Medulla oblongata (tissue), 1 donor: Measurements from ENCODE around the gene FSD2.
"Not testable (repeated sequence)": the region's sequence is repeated elsewhere in the genome, so short reads cannot be mapped to it uniquely, and the experiment has no call there.

Experiments
- DNase-seq: peaks from one replicate; pipeline ENCODE4 v3.0.0-alpha.2; 2015; ENCODE audit errors: extremely low spot score

FSD2 gene

DNA sequence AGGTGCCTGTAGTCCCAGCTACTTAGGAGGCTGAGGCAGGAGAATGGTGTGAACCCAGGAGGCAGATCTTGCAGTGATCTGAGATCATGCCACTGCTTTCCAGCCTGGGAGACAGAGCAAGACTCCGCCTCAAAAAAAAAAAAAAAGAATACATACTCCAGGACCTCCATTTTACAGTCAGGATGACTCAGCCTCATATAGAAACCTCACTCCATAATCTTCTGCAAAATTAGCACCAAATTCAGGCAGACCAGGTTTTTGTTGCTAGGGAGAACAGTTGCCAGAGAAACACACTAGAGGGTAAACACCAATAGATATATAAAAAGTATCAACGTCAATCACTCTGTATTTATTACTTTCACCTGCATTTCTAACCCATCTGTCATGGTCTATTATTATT lies 67.9 kb downstream of the FSD2 start:
- no peak for DNase-seq

DNA sequence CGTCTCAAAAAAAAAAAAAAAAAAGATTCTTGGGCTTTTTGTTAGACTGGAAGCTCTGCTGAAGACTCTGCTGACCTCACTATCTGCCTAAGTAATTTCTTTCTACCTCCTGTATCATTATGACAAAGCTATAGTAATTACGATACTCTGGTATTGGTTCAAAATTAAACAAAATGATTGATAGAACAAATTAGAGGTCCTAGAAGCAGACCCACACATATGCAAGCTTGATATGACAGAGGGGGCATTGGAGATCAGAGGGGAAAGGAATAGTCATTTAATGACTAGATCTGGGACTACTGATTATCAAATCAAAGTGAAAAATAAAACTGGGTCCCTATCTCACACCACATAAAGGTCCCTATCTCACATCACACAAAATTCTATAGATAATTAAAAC lies 74.3 kb downstream of the FSD2 start:
- DNase-seq = no peak

DNA sequence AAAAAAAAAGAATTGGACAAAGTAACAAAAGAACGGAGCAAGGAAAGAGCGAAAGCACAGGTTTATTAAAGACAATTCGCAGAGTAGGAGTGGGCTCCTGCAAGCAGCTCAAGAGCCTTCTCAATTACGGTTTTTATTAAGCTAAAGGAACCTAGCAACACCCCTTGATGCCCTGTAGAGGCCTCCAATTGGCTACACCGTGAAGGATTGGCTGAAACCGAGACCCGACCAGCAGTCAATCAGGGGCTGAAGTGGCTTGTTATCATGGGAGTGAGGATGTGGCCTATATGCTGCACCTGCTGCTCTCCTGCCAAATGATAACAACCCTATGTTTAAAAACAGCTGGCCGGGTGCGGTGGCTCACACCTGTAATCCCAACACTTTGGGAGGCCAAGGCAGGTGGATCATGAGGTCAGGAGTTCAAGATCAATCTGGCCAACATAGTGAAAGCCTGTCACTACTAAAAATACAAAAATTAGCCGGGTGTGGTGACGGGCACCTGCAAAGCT lies 75.8 kb downstream of the FSD2 start:
- DNase-seq = no peak

DNA sequence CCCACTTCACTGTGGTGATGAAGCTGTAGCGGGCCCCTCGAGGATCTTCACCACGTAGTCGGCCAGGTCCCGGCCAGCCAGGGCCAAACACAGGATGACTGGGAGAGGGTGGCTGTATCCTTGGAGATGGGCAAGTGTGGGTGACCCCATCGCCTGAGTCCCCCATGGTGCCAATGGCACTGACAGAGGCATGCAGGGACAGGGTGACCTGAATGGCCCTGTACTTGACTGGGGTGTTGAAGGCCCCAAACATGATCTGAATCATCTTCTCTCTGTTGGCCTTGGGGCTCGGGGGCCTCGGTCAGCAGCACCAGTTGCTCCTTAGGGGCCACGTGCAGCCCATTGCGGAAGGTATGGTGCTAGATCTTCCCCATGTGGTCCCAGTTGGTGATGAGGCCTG lies 79.1 kb downstream of the FSD2 start:
- DNase-seq = no peak

DNA sequence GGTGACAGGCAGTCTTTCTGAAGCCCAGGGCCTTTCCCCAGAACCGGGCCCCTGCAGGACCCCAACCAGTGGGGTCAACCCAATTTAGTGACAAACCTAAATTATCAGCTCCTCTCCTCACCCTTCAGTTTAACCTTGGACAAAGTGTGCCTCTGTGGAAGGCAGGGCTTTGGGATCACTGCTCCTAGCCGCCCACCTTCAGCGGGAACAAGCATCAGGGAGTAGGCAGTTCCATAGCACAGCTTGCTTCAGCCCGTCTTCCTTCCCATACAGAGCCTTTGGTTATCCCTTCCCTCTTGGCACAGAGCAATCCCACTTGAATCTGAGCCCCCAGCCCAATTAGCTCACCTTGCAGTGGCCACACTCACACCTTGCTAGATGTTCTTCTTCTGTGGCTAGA lies 90.9 kb downstream of the FSD2 start:
- DNase-seq = no peak

DNA sequence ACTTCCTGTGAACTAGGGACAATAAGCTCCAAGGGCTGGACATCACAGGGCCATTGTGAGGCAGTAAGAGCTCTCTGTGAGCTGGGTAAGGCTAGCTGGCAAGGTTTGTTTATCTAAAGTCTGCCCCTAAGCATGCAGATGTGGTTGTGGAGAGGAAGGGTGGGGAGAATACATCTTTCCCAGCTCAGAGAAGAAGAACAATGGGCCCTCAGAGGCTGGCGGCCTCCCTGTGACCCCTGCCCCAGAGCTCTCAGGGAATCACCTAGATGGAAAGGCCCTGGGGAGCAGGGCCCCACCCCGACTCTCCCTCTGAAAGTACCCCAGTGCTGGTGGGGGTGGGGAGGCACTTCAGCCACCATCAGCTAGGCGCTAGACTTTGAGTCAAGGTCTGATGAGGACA lies 91.9 kb downstream of the FSD2 start:
- DNase-seq = no peak

DNA sequence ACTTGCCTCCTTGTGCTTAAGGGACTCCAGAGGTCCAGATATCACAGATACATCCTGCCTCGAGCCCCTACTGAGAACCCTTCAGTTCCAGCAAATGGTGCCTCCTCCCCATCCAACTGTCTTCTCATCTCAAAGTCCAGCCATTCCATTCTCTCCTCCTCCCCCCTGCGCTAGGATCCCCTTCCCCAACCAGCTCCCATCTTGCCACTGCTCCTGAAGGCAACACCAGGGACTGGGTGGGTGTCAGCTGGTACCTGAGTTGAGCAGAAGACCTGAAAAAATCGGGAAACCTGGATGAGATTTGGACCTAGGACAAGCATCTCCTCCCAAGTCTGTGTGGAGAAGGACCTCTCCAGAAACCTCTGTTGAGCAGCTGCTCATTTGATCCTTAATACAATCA lies 93.8 kb downstream of the FSD2 start:
- no peak for DNase-seq

DNA sequence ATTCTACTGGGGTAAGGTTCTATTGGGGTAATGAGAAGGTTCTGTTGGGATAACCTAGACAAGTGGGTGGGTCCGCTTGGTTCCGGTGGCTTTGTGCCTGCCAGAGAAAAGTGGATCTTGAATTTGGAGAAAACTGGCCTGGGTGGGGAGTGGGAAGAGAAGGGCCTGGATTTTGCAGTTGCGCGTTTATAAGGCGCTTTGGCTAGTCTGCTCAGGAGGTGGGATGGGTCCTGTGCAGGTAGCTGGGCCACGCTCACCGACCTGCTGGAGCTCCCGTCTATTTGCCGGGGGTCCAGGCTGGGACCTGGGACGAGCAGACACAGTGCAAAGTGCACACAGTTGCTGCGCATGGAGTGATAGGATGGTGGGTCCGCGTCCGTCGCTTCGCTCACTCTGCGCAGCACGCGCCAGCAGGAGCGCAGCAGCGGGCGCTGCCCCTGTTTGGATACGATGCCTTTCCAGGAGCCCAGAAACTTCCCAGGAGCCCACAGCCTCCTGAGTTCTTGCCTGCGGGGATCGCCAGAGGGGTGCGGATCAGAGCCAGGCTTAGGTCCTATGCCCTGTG lies 94.9 kb downstream of the FSD2 start:
- DNase-seq = no peak

DNA sequence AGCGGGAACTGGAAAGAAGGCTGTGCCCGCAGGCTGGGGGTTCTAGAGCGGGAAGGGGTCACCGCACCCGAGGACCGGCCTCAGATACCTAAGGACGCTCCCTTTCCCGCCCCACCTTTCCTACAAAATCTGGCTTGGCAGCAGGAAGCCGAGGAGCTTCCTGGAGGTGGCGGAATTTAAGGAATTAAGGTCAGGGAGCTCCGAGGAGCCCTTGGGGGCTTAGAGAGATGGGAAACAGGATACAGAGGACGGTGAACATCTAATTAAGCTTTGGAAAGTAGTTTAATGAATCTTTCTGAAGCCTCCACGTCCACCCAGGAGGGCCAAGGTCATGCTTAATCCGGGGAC lies 95.7 kb downstream of the FSD2 start:
- no peak for DNase-seq

DNA sequence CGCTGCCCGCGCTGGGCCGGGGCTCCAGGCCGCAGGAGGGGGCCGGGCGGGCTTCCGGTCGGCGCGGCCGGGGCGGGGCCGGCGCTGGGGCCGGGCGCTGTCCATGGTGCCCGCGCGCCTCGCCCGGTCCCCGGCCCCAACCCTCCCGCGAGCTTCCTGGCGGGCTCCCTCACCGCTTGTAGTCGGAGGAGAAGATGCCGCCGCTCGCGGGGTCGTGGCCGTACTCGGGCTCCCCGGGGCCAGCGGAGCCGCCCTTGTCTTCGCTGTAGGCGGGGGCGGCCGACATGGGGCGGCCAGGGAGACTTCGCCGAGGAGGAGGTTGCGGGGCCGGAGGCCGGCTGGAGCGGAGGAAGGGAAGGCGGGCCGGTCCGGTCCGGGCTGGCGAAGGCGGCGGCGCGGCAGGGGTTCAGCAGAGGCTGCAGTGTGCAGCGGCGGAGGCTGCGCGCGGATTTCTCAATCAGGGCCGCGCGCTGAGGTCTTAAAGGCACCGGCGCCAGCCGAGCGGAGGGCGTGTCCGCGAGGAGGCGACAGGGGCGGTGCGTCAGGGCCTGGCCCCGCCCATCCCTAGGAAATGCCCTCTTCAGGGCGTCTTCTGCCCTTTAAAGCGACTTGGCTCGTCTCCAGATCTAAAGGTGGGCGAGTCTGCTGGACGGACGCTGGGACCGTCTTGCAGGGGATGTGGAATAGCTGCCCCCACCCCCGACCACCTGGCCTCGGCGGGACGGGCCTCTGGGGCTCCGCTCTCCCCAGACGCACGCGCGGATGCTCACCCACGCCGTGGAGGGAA lies 96.3 kb downstream of the FSD2 start, which contains the start of gene AP3B2:
AP3B2 (minus strand) TSS at position 455 of the 787 bp plus-strand sequence; CDS start at position 286, 169 bp downstream.
- peak; percentile 52 for DNase-seq

DNA sequence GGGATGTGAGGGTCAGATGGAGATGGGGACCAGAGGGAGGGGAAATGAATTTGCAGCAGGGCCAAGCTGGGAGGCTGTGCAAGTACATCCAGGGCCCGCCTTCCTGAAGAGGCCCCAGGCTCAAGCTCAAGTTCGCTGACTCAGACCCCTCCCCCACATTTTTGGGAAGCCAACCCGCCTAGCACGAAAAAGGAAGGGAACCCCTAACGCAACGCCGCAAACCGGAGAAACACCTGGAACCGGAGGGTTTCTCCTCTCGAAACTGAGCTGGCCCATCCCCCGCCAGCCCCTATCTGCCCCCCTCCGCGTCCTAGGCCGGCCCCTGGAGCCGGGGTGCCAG lies 96.8 kb downstream of the FSD2 start:
- DNase-seq = no peak

DNA sequence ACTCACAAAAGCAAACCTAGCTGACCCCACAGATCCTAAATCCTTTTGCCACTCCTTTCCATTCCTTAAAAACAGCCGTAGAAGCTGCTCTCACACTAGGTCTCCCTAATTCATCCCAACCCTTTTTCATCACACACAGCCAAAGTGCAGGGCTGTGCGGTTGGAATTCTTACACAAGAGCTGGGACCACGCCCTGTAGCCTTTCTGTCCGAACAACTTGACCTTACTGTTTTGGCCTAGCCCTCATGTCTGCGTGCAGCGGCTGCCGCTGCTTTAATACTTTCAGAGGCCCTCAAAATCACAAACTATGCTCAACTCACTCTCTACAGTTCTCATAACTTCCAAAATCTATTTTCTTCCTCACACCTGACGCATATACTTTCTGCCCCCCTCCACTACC lies 100.0 kb downstream of the FSD2 start:
- not testable (repeated sequence) for DNase-seq
